Activated CD4-positive, alpha-beta T cell treated with anti-CD3 and anti-CD28 coated beads, Interleukin-2, amount 10 ng/mL, durations not matched to agents 7 days and 5 days (primary cell): ENCODE measurements around the gene OR9Q1. TPM values are rescaled to one million over a fixed set of nuclear protein-coding genes. Genes with fewer than 3 reads are reported as not detected.

Experiments used
- CTCF ChIA-PET: fragments of 350-600 bp; sonication (Branson Sonifier 250); formaldehyde crosslinking; loops from one replicate; lab custom pipeline; 2021; ENCODE audit warnings: antibody characterized with exemption; lab: Charles Lee
- POLR2A ChIA-PET: fragments of 350-600 bp; sonication (Branson Sonifier 250); formaldehyde crosslinking; loops from one replicate; lab custom pipeline; 2021; ENCODE audit warnings: antibody characterized with exemption; lab: Charles Lee
- DNase-seq: peaks from one replicate; pipeline ENCODE4 v3.0.0-alpha.2; 2020
- H3K27ac Mint-ChIP-seq: one replicate; pipeline ENCODE4 v1.8.0; 2021; ENCODE audit warnings: mild to moderate bottlenecking, moderate library complexity, mixed read lengths
- H3K27me3 Mint-ChIP-seq: one replicate; pipeline ENCODE4 v1.8.0; 2021; ENCODE audit warnings: mixed read lengths
- H3K36me3 Mint-ChIP-seq: one replicate; pipeline ENCODE4 v1.8.0; 2021; ENCODE audit warnings: low read depth, mixed read lengths
- H3K4me1 Mint-ChIP-seq: one replicate; pipeline ENCODE4 v1.8.0; 2021; ENCODE audit warnings: mixed read lengths
- H3K4me3 Mint-ChIP-seq: one replicate; pipeline ENCODE4 v1.8.0; 2021; ENCODE audit warnings: mild to moderate bottlenecking, moderate library complexity, mixed read lengths
- H3K9me3 Mint-ChIP-seq: one replicate; pipeline ENCODE4 v1.8.0; 2021; ENCODE audit warnings: mixed read lengths
- total RNA-seq, 2 experiments: library from RNA; stranded (reverse); gene quantifications; one replicate each; pipeline ENCODE4 v1.2.3, GENCODE V29; 2021

The OR9Q1 gene
- total RNA-seq, 2 experiments from 2014 or later: not detected

GRCh38 chr11:58003036-58003435, 20.6 kb upstream of the OR9Q1 start:
- POLR2A ChIA-PET: no interaction called here
- no peaks in the 10 kb centered on the region for H3K36me3 Mint-ChIP-seq
- no peak for DNase-seq

DNA sequence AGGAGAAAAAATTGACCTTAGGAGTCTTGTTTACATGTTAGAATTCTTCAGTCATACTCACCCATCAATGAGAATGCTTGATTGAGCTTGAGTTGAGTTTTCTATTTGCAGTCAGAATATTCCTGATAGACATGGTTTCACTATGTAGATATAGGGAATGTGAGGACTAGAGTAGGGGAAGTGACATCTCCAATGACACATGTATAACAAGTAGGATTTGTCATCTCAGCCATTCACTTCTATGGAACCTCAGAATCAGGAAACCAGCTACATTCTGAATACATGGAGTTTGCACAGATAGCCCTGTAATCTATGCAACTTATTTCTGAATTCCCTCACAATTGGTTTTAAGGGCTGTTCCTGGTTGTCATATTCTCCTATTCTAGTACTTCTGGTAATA, 20.1 kb upstream of the OR9Q1 start:
- CTCF ChIA-PET: no interaction called here
- Mint-ChIP-seq H3K27me3 (peaks cover 4% of the 10 kb centered on the region), H3K4me1 (peaks cover 3% of the 10 kb centered on the region), H3K9me3 (no peaks in the 10 kb centered on the region), H3K27ac (no peak overlapping the region), H3K4me3 (no peak overlapping the region), H3K36me3 (no peaks in the 10 kb centered on the region)
- no peak for DNase-seq
- POLR2A ChIA-PET: no interaction called here

More at GRCh38 chr11:58003036-58003435, 20.6 kb upstream of the OR9Q1 start:
- Mint-ChIP-seq H3K9me3 (no peaks in the 10 kb centered on the region), H3K27ac (no peak overlapping the region), H3K27me3 (peaks cover 4% of the 10 kb centered on the region), H3K4me3 (no peak overlapping the region), H3K4me1 (peaks cover 3% of the 10 kb centered on the region)
- CTCF ChIA-PET: no interaction called here

- Mint-ChIP-seq H3K27ac (no peak overlapping the region), H3K4me3 (no peak overlapping the region), H3K36me3 (no peaks in the 10 kb centered on the region), H3K4me1 (peaks cover 3% of the 10 kb centered on the region), H3K9me3 (no peaks in the 10 kb centered on the region), H3K27me3 (peaks cover 4% of the 10 kb centered on the region)
- no peak for DNase-seq
- POLR2A ChIA-PET: no interaction called here
- CTCF ChIA-PET: no interaction called here
These were observed 19.0 kb upstream of the OR9Q1 start for GRCh38 chr11:58004664-58005063.

DNA sequence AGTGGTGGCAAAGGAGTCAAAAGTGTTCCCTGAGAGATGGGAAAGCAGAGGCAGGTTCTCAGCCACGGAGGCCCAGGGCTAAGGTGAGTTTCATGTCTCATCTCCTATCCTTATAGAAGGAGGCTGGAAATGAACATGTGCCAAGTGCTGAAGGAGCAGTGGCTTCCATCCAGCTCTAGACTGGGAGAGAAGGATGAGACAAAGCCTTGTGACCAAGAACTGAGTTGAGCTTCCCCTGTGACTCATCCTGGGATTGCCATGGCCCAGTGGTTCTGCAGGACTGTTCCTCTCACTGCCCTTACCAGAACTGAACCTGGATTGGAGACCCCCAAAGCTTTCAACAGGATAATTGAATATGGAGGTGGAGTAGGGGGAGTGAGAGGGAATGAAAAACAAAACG, 16.7 kb upstream of the OR9Q1 start:
- no peak overlapping the region for H3K4me3 Mint-ChIP-seq
- H3K9me3 Mint-ChIP-seq: no peaks in the 10 kb centered on the region
- POLR2A ChIA-PET: interaction anchor here (0.7 kb wide), 1 partner anchor 15 kb away, joined by 3 read pairs; no protein-coding TSS in a partner anchor
- CTCF ChIA-PET: no interaction called here
- peaks cover 4% of the 10 kb centered on the region for H3K27me3 Mint-ChIP-seq
- no peaks in the 10 kb centered on the region for H3K36me3 Mint-ChIP-seq
- H3K27ac Mint-ChIP-seq: no peak overlapping the region
- H3K4me1 Mint-ChIP-seq: peaks cover 3% of the 10 kb centered on the region
- no peak for DNase-seq

DNA sequence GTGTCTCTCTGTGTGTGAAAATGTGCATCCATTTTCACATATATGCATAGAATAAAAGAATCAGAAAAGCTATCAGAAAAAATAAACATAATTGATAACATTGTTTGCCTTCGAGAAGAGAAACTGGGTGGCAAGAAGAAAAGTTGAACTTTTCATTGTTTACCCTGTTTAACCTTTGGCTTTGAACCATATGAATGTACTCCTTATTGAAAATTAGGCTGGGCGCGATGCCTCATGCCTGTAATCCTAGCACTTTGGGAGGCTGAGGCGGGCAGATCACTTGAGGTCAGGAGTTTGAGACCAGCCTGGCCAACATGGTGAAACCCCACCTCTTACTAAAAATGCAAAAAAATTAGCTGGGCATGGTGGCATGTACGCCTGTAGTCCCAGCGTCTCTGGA, 11.9 kb upstream of the OR9Q1 start:
- Mint-ChIP-seq H3K4me1 (no peaks in the 10 kb centered on the region), H3K4me3 (no peak overlapping the region), H3K9me3 (no peaks in the 10 kb centered on the region), H3K27ac (no peak overlapping the region), H3K36me3 (no peaks in the 10 kb centered on the region), H3K27me3 (no peaks in the 10 kb centered on the region)
- no peak for DNase-seq
- CTCF ChIA-PET: no interaction called here
- POLR2A ChIA-PET: no interaction called here

DNA sequence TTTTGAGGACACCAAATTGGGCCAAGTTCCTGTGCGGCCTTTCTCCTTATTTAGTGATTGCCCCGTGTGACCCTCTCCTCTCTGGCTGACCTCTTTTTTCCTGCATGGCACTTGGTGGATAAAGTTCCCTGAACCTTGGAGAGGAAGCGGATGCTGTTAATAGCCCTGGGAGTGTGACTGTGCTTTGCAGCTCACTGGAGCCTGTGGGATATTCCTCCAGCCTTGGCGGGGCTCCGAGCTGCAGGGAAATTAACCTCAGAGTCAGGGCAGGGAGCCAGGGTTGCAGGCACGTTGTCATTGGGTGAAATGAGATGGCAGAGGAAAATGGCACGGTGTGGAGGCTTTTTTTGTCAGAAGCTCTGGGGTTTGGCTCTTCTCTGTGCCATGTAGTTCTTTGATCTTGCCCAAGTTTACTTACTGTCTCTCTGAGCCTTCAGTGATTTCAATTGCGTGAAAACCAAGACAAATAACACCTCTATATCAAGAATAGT, 965 bp downstream of the OR9Q1 start:
- no peak overlapping the region for H3K4me3 Mint-ChIP-seq
- ChIA-PET CTCF (interaction anchor here (0.5 kb wide), 1 partner anchor 1206 kb away, joined by 4 read pairs; no protein-coding TSS in a partner anchor), POLR2A (no interaction called here)
- no peak for DNase-seq
- H3K36me3 Mint-ChIP-seq: no peaks in the 10 kb centered on the region
- H3K27me3 Mint-ChIP-seq: no peaks in the 10 kb centered on the region
- no peaks in the 10 kb centered on the region for H3K9me3 Mint-ChIP-seq
- no peak overlapping the region for H3K27ac Mint-ChIP-seq
- H3K4me1 Mint-ChIP-seq: no peaks in the 10 kb centered on the region

DNA sequence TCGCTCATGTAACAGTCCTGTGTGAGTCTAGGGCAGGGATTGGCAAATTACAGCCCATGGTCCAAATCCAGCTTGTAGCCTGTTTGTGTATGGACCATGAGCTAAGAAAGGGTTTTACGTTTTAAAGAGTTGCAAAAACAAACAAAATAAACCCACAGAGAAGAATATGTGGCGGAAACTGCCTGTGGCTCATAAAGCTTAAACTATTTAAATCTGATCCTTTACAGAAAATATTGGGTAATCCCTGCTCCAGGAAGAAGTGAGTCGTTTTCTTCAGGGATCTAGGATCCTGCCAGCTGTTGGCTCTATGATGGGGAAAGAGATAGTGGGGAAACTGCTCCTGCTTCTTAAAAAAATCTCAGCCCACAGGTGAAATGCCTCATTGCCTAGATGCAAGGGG, 3.7 kb downstream of the OR9Q1 start:
- no peaks in the 10 kb centered on the region for H3K36me3 Mint-ChIP-seq
- ChIA-PET POLR2A (no interaction called here), CTCF (no interaction called here)
- no peak overlapping the region for H3K27ac Mint-ChIP-seq
- no peak for DNase-seq
- no peak overlapping the region for H3K4me3 Mint-ChIP-seq
- no peaks in the 10 kb centered on the region for H3K27me3 Mint-ChIP-seq
- H3K4me1 Mint-ChIP-seq: no peaks in the 10 kb centered on the region
- no peaks in the 10 kb centered on the region for H3K9me3 Mint-ChIP-seq

DNA sequence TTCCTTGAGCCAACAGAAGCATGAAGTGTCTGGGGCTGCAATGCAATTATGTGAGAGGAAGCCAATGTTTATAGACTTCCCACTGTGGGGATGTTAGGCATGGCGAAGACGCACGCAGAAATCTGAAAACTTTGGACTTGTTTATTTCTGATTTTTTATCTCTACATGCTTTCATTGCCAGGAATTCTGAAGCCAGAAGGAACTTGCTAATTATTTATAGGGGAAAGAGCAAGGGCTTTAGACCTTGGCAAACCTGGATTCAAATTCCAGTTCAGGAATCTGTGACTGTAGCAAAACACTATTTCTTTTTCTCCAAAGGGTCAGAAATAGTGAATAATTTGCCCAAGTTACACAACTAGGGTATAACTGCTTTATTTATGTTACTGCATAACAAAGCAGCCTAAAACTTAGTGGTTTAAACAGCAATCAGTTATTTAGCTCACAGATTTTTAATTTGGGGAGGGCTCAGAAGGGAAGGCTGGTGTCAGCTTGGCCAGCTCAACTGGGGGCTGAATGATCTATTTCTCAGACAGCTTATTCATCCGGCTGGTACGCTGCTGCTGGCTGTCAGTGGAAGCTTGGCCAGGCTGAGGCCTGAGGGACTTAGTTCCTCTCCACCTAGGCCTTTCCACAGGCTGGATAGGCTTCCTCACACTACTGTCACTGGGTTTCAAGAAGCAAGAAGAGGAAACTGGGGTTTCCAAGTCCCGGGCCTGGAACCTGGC, 5.2 kb downstream of the OR9Q1 start:
- H3K9me3 Mint-ChIP-seq: no peaks in the 10 kb centered on the region
- H3K4me1 Mint-ChIP-seq: no peaks in the 10 kb centered on the region
- ChIA-PET POLR2A (no interaction called here), CTCF (interaction anchor here (0.6 kb wide), 1 partner anchor 604 kb away, joined by 4 read pairs; no protein-coding TSS in a partner anchor)
- H3K27me3 Mint-ChIP-seq: no peaks in the 10 kb centered on the region
- no peak overlapping the region for H3K4me3 Mint-ChIP-seq
- no peak for DNase-seq
- no peaks in the 10 kb centered on the region for H3K36me3 Mint-ChIP-seq
- H3K27ac Mint-ChIP-seq: no peak overlapping the region

GRCh38 chr11:58030653-58031052, 7.0 kb downstream of the OR9Q1 start, which contains the start of gene OR6Q1:
Gene OR6Q1 (plus strand): TSS chr11:58030953. CDS start chr11:58030953, 0 bp downstream.
- no peak for DNase-seq
- Mint-ChIP-seq H3K27ac (no peak within 1 kb of the TSS), H3K9me3 (no peaks in the 10 kb centered on the region), H3K36me3 (no peaks in the 10 kb centered on the region), H3K4me1 (no peaks in the 10 kb centered on the region), H3K27me3 (no peaks in the 10 kb centered on the region), H3K4me3 (no peak within 1 kb of the TSS)
- POLR2A ChIA-PET: no interaction called here
- CTCF ChIA-PET: interaction anchor here (0.5 kb wide), 1 partner anchor 36 kb away, joined by 3 read pairs; no protein-coding TSS in a partner anchor

DNA sequence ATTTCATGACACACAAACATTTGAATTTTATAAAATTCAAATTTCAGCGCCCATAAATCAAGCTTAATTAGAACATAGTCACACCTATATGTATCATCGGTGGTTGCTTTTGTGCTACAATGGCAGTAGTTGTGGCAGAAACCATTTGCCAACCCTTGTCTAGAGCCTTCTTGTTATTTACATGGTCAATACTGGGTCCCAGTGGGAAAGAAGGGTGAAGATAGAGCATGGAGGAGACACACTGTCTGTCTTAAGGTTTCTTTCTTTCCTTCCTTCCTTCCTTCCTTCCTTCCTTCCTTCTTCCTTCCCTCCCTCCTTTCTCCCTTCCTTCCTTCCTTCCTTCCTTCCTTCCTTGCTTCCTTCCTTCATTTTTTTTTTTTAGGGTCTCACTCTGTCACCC, 10.8 kb downstream of the OR9Q1 start:
- POLR2A ChIA-PET: no interaction called here
- Mint-ChIP-seq H3K4me1 (no peaks in the 10 kb centered on the region), H3K36me3 (no peaks in the 10 kb centered on the region), H3K9me3 (no peaks in the 10 kb centered on the region), H3K27ac (no peak overlapping the region), H3K4me3 (no peak overlapping the region), H3K27me3 (no peaks in the 10 kb centered on the region)
- CTCF ChIA-PET: no interaction called here
- no peak for DNase-seq

DNA sequence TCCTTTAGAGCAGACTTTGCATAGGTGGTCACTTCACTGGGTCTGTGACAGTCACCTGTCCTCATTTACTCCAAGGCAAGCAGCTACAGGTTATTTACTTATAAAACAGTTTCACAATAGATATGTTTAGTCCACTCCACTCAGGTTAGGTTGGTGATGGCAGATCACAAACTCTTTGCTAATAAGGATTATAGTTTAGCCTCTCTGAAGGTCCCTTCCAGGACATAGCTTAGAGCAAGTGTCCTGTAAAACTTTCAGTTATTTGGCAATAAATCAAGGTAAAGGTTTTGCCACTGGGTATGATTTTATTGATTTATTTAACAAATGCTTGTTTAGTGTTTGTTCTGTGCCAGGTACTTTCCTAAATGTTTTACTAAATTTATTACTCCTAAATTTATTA, 15.9 kb downstream of the OR9Q1 start:
- Mint-ChIP-seq H3K4me1 (no peaks in the 10 kb centered on the region), H3K4me3 (no peak overlapping the region)
- CTCF ChIA-PET: no interaction called here

DNA sequence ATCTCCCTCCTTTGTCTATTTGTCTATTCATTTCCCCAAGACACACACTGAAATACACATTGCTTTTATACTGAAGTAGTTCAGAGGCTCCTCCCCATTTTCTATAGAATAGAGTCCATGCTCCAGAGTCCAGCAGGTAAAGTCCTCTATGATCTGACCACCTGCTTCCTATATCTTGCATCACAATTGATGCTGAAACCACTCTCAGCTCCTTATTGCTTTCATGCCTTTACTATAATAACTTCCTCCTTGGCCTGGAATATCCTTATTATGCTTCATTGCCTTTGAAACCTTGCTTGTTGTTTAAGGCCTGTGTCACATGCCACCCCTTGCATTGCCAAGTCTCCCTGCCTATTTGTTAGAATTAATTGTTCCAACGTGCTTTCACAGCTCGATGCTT, 19.7 kb downstream of the OR9Q1 start:
- Mint-ChIP-seq H3K4me1 (no peaks in the 10 kb centered on the region), H3K36me3 (no peaks in the 10 kb centered on the region)
- POLR2A ChIA-PET: no interaction called here

More for the DNA sequence above, 15.9 kb downstream of the OR9Q1 start:
- Mint-ChIP-seq H3K27ac (no peak overlapping the region), H3K36me3 (no peaks in the 10 kb centered on the region), H3K27me3 (no peaks in the 10 kb centered on the region), H3K9me3 (no peaks in the 10 kb centered on the region)
- no peak for DNase-seq
- POLR2A ChIA-PET: no interaction called here

GRCh38 chr11:58046231-58046630, 22.6 kb downstream of the OR9Q1 start:
- no peaks in the 10 kb centered on the region for H3K36me3 Mint-ChIP-seq
- no peak for DNase-seq
- H3K27me3 Mint-ChIP-seq: no peaks in the 10 kb centered on the region
- H3K9me3 Mint-ChIP-seq: peaks cover 3% of the 10 kb centered on the region
- H3K27ac Mint-ChIP-seq: no peak overlapping the region
- H3K4me1 Mint-ChIP-seq: no peaks in the 10 kb centered on the region
- CTCF ChIA-PET: no interaction called here
- POLR2A ChIA-PET: no interaction called here
- H3K4me3 Mint-ChIP-seq: no peak overlapping the region

More for the DNA sequence above, 19.7 kb downstream of the OR9Q1 start:
- Mint-ChIP-seq H3K27ac (no peak overlapping the region), H3K4me3 (no peak overlapping the region), H3K27me3 (no peaks in the 10 kb centered on the region), H3K9me3 (peaks cover 3% of the 10 kb centered on the region)
- CTCF ChIA-PET: no interaction called here
- DNase-seq: no peak
